Body of pancreas (tissue), 4 donors: ENCODE measurements around the gene ARPIN.

Source experiments
- POLR2A ChIP-seq, 3 donors: fragments of 450-650 bp; IDR thresholded peaks; one replicate each; pipeline ENCODE4 v1.6.1; 2016; ENCODE audit warnings: antibody characterized with exemption in 3 of 3, mild to moderate bottlenecking in 2 of 3
- TF ChIP-seq, protein P1 (sequence below), 7 experiments: fragments of 450-650 bp in 4 of 7; fragments of 200-600 bp in 3 of 7; sonication (generic) in 3 of 7; IDR thresholded peaks; one replicate each; pipeline ENCODE4 v1.5.1; 2016 to 2019; ENCODE audit warnings: antibody characterized with exemption in 7 of 7

DNA sequence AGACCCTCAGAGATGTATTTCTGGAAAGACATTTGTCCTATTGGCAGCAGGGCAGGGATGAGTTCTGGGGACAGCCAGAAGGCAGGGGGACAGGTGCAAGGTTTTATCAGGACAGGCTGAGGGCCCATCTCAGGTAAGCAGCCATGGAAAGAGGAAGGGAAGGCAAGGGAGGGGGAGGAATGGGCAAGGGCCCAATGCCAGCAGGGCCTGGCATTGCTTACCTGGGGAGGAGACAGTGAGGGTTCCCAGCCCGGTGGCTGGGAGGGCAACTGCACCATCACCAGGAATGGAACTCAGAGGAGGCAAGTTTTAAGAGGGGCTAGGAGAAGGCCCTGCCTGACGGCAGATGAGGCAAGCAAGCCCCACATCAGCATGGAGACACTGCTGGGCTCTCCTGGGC, 3.1 kb downstream of the ARPIN start:
- no peak for TF ChIP-seq POLR2A (IDR thresholded peaks at IDR 0.05)
- TF ChIP-seq, protein P1, sequence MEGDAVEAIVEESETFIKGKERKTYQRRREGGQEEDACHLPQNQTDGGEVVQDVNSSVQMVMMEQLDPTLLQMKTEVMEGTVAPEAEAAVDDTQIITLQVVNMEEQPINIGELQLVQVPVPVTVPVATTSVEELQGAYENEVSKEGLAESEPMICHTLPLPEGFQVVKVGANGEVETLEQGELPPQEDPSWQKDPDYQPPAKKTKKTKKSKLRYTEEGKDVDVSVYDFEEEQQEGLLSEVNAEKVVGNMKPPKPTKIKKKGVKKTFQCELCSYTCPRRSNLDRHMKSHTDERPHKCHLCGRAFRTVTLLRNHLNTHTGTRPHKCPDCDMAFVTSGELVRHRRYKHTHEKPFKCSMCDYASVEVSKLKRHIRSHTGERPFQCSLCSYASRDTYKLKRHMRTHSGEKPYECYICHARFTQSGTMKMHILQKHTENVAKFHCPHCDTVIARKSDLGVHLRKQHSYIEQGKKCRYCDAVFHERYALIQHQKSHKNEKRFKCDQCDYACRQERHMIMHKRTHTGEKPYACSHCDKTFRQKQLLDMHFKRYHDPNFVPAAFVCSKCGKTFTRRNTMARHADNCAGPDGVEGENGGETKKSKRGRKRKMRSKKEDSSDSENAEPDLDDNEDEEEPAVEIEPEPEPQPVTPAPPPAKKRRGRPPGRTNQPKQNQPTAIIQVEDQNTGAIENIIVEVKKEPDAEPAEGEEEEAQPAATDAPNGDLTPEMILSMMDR (IDR thresholded peaks at IDR 0.05), result peak in 4 of 7 experiments; percentile 12 to 24 (median 14)
